Measurements from ENCODE around the gene IPO13. TPM values are rescaled to one million over a fixed set of nuclear protein-coding genes. Genes with fewer than 3 reads are reported as not detected.

The IPO13 gene
- total and polyA plus RNA-seq, 2 donors (not counting 1 experiment from before 2014, with no cell fraction given): 12.8 to 18.5 TPM

DNA sequence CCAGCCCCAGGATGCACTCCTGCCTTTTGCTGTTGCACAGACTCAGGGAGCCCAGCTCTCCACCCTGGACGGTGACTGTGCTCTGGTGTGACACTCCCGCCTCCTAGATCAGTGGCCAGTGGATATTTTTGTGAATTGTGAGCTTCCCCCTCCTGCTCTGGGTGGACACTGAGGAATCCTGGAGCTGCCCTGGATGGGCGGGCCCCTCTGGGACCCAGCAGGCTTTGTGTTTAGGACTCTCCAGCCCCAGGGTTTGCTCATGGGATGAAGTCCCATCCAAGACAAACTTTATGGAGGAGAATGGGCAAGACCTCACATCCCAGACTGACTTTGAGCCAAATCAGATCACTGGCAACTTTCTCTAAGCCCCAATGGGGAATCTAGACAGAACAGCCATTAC is 68.5 kb downstream of the IPO13 start:
- no peaks in the 10 kb centered on the region for H3K79me2 ChIP-seq (ENCODE audit: control insufficient read depth, insufficient read depth, low read length)
- H2AFZ ChIP-seq (ENCODE audit: low read length): no peak overlapping the region
- no peaks in the 10 kb centered on the region for H3K9me3 ChIP-seq (ENCODE audit: control insufficient read depth, insufficient read depth, low read depth, low read length)
- TF ChIP-seq EZH2 (IDR thresholded peaks at IDR 0.05; ENCODE audit: low read length, missing control alignments): no peak
- TF ChIP-seq, protein P1, sequence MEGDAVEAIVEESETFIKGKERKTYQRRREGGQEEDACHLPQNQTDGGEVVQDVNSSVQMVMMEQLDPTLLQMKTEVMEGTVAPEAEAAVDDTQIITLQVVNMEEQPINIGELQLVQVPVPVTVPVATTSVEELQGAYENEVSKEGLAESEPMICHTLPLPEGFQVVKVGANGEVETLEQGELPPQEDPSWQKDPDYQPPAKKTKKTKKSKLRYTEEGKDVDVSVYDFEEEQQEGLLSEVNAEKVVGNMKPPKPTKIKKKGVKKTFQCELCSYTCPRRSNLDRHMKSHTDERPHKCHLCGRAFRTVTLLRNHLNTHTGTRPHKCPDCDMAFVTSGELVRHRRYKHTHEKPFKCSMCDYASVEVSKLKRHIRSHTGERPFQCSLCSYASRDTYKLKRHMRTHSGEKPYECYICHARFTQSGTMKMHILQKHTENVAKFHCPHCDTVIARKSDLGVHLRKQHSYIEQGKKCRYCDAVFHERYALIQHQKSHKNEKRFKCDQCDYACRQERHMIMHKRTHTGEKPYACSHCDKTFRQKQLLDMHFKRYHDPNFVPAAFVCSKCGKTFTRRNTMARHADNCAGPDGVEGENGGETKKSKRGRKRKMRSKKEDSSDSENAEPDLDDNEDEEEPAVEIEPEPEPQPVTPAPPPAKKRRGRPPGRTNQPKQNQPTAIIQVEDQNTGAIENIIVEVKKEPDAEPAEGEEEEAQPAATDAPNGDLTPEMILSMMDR (conservative IDR thresholded peaks at IDR 0.05 in 1 of 2, IDR thresholded peaks at IDR 0.05 in 1 of 2; ENCODE audit: low read depth in 1 of 2, low read length in 2 of 2): no peak
- H3K27me3 ChIP-seq (ENCODE audit: control insufficient read depth, insufficient read depth, low read length): no peaks in the 10 kb centered on the region
- no peak overlapping the region for H3K9ac ChIP-seq (ENCODE audit: insufficient read depth, low read length)
- no peak overlapping the region for H3K4me2 ChIP-seq (ENCODE audit: extremely low read depth, insufficient read depth, low read length)
- no peaks in the 10 kb centered on the region for H3K36me3 ChIP-seq (ENCODE audit: control insufficient read depth, insufficient read depth, low read length)
- H4K20me1 ChIP-seq (ENCODE audit: control insufficient read depth, extremely low read depth, insufficient read depth, low read length): no peaks in the 10 kb centered on the region
- H3K4me3 ChIP-seq (replicated peaks in 1 of 4; ENCODE audit: control extremely low read depth in 1 of 4, insufficient read depth in 1 of 4, low read depth in 3 of 4, low read length in 4 of 4): no peak overlapping the region
- H3K4me1 ChIP-seq (ENCODE audit: control insufficient read depth, extremely low read depth, insufficient read depth, low read length): no peaks in the 10 kb centered on the region
- no peak overlapping the region for H3K27ac ChIP-seq (ENCODE audit: insufficient read depth, low read length)
- DNase-seq (ENCODE audit: low read depth in 2 of 2): no peak

DNA sequence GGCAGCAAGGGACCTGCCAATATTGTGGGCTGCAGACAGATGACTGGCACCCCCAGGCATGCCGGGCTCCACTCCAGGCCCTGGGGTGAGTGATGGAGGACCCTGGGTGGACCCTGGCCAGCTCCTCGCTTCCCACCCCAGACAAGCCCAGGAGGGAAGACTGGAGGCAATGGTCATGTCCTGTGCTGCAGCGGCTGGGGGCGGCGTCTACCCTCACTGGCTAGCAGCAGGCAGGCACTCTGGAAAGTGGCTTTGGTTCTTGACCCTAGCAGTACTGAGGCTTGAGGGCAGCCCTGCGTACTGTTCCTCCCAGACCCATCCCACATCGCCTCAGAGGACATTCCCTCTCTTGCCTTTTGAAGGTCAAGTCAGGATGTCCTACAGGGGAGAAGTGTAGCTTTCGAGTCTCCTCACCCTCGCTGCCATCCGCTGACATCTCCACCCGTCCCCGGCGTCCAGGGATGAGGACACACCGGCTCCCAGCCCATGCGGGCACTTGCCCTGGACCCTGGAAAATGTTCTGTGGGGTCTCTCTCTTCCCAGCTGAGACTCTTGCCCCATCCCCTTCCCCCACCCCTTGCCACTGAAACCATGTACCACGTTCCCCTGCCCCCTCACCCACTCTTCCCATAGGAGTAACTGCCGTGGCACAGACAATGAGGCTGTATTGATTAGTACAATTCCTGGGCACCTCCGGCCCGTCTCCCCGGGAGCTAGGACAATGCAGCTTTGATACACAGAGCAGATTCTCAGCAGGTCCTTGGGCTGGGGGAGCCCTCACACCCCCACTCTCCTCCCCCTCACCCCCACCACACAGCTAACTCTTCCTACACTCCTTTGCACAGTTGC is 69.5 kb downstream of the IPO13 start:
- Histone ChIP-seq H4K20me1 (ENCODE audit: control insufficient read depth, extremely low read depth, insufficient read depth, low read length) (no peaks in the 10 kb centered on the region), H3K9me3 (ENCODE audit: control insufficient read depth, insufficient read depth, low read depth, low read length) (no peaks in the 10 kb centered on the region), H3K27ac (ENCODE audit: insufficient read depth, low read length) (no peak overlapping the region), H3K79me2 (ENCODE audit: control insufficient read depth, insufficient read depth, low read length) (no peaks in the 10 kb centered on the region), H3K4me1 (ENCODE audit: control insufficient read depth, extremely low read depth, insufficient read depth, low read length) (no peaks in the 10 kb centered on the region), H3K9ac (ENCODE audit: insufficient read depth, low read length) (no peak overlapping the region), H2AFZ (ENCODE audit: low read length) (no peak overlapping the region), H3K27me3 (ENCODE audit: control insufficient read depth, insufficient read depth, low read length) (no peaks in the 10 kb centered on the region), H3K4me3 (replicated peaks in 1 of 4; ENCODE audit: control extremely low read depth in 1 of 4, insufficient read depth in 1 of 4, low read depth in 3 of 4, low read length in 4 of 4) (no peak overlapping the region), H3K36me3 (ENCODE audit: control insufficient read depth, insufficient read depth, low read length) (no peaks in the 10 kb centered on the region), H3K4me2 (ENCODE audit: extremely low read depth, insufficient read depth, low read length) (no peak overlapping the region)
- TF ChIP-seq EZH2 (IDR thresholded peaks at IDR 0.05; ENCODE audit: low read length, missing control alignments): no peak
- TF ChIP-seq, protein P1 (conservative IDR thresholded peaks at IDR 0.05 in 1 of 2, IDR thresholded peaks at IDR 0.05 in 1 of 2; ENCODE audit: low read depth in 1 of 2, low read length in 2 of 2): no peak
- DNase-seq (ENCODE audit: low read depth in 2 of 2): no peak

DNA sequence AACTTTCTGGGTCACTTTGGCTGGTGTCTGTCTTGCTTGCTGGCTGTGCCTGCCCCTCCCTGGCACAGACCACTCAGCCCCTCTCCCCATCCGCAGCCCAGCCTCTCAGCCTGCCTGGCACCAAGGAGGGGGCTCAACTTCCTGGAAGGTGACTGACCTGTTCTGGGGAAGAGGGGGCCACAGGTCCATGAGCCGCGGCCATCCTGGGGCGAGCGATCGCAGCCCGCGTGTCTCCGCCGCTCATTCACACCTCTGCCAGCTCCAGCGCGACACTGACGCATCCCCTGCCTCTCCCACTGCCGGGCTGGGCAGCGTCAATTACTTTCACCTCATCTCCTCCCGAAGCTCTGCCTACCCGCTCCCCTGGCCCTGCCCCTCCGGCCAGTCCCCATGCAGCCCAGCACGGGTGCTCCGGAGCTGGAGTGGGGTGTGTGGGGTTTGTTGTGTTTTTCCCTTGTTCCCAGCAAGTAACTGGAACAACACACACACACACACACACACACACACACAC is 70.2 kb downstream of the IPO13 start:
- no peaks in the 10 kb centered on the region for H3K4me1 ChIP-seq (ENCODE audit: control insufficient read depth, extremely low read depth, insufficient read depth, low read length)
- DNase-seq (ENCODE audit: low read depth in 2 of 2): peak in 1 of 2 donors; percentile 28

More for the DNA sequence above, 70.2 kb downstream of the IPO13 start:
- no peaks in the 10 kb centered on the region for H3K27me3 ChIP-seq (ENCODE audit: control insufficient read depth, insufficient read depth, low read length)
- TF ChIP-seq, protein P1 (conservative IDR thresholded peaks at IDR 0.05 in 1 of 2, IDR thresholded peaks at IDR 0.05 in 1 of 2; ENCODE audit: low read depth in 1 of 2, low read length in 2 of 2): no peak
- TF ChIP-seq EZH2 (IDR thresholded peaks at IDR 0.05; ENCODE audit: low read length, missing control alignments): no peak
- no peak overlapping the region for H3K27ac ChIP-seq (ENCODE audit: insufficient read depth, low read length)
- H3K4me2 ChIP-seq (ENCODE audit: extremely low read depth, insufficient read depth, low read length): no peak overlapping the region
- no peaks in the 10 kb centered on the region for H4K20me1 ChIP-seq (ENCODE audit: control insufficient read depth, extremely low read depth, insufficient read depth, low read length)
- H3K36me3 ChIP-seq (ENCODE audit: control insufficient read depth, insufficient read depth, low read length): no peaks in the 10 kb centered on the region
- no peak overlapping the region for H3K4me3 ChIP-seq (replicated peaks in 1 of 4; ENCODE audit: control extremely low read depth in 1 of 4, insufficient read depth in 1 of 4, low read depth in 3 of 4, low read length in 4 of 4)
- no peaks in the 10 kb centered on the region for H3K79me2 ChIP-seq (ENCODE audit: control insufficient read depth, insufficient read depth, low read length)
- no peak overlapping the region for H2AFZ ChIP-seq (ENCODE audit: low read length)
- H3K9ac ChIP-seq (ENCODE audit: insufficient read depth, low read length): no peak overlapping the region
- no peaks in the 10 kb centered on the region for H3K9me3 ChIP-seq (ENCODE audit: control insufficient read depth, insufficient read depth, low read depth, low read length)
